Right lobe of liver (tissue), 4 donors: ENCODE results near the gene KCNK4.

Experiments used
- POLR2A ChIP-seq: fragments of 450-650 bp; IDR thresholded peaks from one replicate; pipeline ENCODE4 v1.6.1; 2017; ENCODE audit warnings: antibody characterized with exemption, mild to moderate bottlenecking
- TF ChIP-seq, protein P1 (sequence below), 4 donors: fragments of 200-600 bp in 3 of 4; fragments of 450-650 bp in 1 of 4; IDR thresholded peaks; one replicate each; pipeline versions ENCODE4 v1.5.1 to v1.8.0; 2016 to 2022; ENCODE audit warnings: antibody characterized with exemption in 4 of 4, mild to moderate bottlenecking in 2 of 4
- donor health status: DM: no; HTN: no; CAD: no.
- donor health status: DM: no; HTN: no; CAD: no.
- donor health status: DM: no; HTN: yes; CAD: no.

DNA sequence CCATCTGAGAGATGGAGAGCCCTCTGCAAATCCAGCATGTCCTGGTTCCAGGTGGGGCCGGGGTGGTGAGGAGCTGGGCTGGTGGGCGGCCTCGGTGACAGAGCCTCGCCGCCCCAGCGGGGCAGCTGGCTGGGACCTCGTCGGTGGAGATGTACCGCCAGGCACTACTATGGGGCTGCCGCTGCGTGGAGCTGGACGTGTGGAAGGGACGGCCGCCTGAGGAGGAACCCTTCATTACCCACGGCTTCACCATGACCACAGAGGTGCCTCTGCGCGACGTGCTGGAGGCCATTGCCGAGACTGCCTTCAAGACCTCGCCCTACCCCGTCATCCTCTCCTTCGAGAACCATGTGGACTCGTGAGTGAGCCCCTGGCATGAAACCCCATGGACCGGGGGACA is 32.7 kb upstream of the KCNK4 start:
- TF ChIP-seq, protein P1, sequence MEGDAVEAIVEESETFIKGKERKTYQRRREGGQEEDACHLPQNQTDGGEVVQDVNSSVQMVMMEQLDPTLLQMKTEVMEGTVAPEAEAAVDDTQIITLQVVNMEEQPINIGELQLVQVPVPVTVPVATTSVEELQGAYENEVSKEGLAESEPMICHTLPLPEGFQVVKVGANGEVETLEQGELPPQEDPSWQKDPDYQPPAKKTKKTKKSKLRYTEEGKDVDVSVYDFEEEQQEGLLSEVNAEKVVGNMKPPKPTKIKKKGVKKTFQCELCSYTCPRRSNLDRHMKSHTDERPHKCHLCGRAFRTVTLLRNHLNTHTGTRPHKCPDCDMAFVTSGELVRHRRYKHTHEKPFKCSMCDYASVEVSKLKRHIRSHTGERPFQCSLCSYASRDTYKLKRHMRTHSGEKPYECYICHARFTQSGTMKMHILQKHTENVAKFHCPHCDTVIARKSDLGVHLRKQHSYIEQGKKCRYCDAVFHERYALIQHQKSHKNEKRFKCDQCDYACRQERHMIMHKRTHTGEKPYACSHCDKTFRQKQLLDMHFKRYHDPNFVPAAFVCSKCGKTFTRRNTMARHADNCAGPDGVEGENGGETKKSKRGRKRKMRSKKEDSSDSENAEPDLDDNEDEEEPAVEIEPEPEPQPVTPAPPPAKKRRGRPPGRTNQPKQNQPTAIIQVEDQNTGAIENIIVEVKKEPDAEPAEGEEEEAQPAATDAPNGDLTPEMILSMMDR (IDR thresholded peaks at IDR 0.05), result no peak
- no peak for TF ChIP-seq POLR2A
